GM15510 (cell line): ENCODE data around the gene RNF214.

Experiments used
- POLR2A ChIP-seq: IDR thresholded peaks from 3 replicates; pipeline ENCODE4 v1.6.1; 2011; ENCODE audit warnings: borderline replicate concordance; ENCODE audit not compliant: insufficient read length; ENCODE audit errors: extremely low read depth

Gene RNF214

DNA sequence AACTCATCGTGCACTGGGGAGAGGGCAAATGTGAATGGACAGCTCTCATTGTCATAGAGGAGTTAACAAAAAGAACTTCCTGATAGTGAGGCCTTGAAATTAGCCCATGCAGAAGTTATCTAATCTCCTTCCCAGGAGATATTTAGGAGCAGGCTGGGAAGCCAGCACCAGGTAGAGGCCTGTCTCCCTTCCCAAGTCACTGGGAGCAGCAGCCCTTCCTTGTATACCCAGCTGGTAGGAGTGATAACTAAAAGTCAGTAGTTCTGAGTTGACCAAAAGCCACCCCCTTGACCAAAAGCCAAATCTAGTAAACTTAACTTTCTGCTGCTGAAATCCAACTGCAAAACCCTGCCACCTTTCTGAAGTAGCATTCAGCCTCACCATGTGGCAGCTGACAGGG, 57.3 kb downstream of the RNF214 start:
- no peak for TF ChIP-seq POLR2A

DNA sequence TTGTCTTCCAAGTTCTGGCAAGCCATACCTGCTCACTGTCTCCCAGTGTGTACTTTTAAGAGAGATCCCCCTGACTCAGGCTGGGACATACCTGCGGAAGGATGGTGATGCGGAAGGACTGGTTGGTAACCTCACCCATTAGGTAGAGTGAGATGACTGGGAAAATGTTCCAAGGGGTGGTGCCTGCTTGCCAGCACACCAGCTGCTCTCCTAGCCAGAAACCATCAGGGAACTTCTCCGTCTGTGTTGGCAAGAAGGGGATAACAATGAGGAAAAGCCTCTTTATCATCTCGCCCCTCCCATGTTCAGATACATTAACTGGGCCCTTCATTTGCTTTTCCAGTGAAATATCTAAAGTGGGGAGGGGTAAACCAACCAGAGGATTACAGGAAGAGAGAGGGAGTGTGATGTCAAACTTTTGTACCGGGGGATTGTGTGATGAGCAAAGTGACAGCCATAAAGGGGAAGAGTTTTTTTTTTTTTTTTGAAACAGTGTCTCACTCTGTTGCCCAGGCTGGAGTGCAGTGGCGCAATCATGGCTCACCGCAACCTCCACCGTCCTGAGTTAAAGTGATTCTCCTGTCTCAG, 58.4 kb downstream of the RNF214 start, which contains the start of gene BACE1-AS:
BACE1-AS (plus strand) TSS at position 538 of the 588 bp plus-strand sequence.
- no peak for TF ChIP-seq POLR2A

DNA sequence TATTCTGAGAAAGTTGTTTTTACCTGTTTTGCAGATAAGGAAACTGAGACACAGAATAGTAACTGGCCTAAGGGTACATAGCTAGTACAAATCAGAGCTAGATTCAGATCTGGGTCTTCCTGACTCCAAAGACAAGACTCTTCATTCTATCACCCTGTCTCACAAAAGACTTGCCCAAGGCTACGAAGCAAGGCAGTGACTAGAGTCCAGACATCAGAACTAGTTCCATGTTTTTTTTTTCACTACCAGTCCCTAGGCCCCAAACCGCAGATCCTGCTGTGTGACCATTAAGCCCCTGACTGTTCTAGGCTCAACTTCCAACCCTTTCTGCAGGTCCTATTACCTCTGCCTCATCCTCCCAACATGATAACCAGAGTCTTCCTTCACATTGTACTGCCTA, 60.1 kb downstream of the RNF214 start:
- TF ChIP-seq POLR2A: no peak

DNA sequence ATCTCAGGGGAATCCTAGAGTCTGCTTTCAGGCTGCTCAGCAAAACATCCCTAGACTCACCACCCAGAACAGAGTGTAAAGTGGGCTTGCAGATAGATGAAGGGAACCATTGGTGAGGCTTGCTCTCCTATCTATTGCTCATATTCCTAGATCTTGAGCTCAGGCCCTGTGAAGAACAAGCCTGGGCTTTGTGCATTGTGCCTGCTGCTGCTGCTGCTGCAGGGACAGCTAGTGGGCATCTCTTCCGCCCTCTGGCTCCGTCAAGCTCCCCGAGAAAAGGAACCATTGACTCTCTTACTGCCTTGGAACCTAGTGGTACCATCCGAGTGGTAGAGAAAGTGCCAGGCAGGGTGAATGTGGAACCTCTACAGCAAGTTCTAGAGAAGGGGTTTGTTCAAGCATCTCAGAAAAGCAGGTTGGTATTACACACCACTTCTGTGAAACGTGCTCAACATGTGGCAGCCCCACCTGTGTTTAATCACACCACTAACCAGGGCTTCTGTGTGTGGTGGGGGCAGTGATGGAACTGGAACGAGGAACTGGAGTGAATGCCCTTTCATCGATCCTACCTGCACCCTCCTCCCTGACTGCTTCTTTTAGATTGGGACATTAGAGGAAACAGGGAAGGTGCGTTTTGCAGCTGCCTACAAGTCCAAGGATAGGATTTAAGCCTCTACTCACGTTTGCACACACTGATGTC, 63.1 kb downstream of the RNF214 start:
- no peak for TF ChIP-seq POLR2A

DNA sequence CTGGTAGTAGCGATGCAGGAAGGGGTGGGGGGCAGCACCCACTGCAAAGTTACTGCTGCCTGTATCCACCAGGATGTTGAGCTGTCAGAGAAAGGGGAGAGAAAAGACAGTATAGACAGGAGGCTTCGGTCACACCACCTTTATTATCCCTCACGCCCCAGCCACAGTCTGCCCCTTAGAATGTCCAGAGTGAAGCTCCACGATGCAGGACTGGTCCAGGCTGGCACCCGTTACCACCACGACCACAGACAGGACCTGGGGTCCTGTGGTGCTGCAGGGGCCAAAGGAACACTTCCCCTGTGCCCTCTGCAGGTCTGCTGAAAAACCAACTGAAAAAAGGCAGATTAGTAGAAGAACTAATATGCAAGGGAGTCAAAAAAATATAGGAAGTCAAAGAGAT, 64.4 kb downstream of the RNF214 start:
- TF ChIP-seq POLR2A: no peak

DNA sequence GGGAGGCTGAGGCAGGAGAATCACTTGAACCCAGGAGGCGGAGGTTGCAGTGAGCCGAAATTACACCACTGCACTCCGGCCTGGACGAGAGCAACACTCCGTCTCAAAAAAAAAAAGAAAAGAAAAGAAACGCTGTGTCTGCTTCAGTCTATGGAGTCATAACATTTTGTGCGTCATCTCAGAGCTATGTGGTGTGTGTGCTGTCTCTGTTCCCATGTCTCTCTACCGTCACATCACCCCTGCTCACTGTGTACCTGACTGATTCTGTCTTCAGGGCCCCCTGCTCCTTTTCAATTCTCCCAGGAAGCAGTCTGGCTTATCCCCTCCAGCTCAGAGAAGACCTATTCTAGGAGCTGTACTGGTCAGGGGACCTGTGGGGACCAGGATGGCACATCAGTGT, 65.7 kb downstream of the RNF214 start:
- TF ChIP-seq POLR2A: no peak

DNA sequence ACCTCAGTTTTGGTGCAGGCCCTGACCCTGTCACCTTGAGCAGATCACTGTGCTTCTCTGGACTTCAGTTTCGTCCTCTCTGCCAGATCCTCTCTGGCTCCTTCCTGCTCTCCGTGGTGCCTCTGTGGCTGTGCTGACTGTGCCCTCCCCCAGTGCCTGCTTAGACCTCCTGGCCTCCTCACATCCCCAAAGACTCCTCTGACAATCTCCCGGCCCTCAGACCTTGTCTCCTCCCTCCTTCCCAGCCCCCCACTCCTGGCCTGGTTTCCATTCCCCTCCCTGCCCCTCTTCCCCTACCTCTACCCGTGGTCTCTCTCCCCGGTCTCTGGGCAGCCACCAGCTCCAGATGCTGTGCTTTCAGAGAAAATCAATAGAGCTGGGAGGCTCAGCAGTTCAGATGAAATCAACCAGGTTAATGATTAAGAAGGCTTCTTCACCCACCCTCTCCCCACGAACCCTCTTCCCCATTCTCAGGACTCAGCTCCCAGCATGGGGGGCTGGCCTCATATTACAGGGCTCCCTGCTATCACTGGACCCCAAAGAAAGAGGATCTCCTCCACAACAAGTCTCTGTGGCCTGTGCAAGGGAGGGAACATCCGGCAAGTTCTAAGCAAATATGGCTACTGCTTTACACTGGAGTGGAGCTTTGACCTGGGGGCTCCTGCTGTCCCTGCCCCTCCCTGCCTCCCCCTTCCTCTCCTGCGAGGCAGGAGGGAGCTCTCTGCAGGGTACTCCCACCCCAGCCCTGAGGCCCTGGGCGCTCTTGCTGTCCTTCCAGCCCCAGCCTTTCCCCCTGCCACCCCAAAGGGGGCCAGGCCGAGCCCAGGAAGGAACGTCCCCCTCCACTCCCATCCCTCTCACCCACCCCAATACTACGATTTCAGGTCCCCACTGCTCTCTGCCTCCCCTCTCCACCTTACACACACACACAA, 67.1 kb downstream of the RNF214 start:
- TF ChIP-seq POLR2A: no peak

DNA sequence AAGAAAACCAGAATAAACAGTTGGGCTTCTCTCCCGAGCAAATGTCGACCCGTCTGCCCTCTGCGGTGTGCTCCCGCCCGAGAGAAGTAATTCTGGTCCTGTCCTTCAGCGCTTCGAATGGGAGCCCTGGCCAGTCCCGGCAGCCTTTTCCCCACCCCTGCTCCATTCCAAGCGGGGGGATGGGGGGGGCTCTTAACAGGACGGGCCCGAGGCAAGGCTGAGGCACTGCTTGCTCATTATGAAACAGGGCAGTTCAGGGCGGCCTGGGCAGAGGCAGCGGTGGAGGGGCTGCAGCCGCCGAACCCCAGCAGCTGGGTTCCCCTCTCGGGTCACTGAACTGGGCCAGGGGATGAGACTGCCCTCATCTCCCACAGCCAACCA, 67.8 kb downstream of the RNF214 start:
- TF ChIP-seq POLR2A: no peak

DNA sequence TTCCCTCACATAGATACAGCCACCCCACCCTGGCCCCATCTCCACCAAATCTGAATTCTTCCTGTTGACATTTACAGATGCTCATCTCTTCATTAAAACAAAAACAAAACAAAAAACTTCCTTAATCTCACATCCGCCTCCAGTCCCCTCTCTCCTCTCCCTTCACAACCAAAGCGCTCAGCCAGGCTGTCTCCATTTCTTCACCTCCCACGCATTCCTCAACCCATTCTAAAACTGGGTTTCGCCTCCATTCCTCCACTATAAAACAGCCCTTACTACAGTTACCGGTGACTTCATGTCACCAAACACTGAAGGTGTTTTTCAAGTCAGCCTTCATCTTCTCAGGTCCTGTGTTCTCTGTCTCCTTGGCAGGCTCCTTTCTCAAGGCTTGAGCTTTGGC, 68.3 kb downstream of the RNF214 start:
- no peak for TF ChIP-seq POLR2A

DNA sequence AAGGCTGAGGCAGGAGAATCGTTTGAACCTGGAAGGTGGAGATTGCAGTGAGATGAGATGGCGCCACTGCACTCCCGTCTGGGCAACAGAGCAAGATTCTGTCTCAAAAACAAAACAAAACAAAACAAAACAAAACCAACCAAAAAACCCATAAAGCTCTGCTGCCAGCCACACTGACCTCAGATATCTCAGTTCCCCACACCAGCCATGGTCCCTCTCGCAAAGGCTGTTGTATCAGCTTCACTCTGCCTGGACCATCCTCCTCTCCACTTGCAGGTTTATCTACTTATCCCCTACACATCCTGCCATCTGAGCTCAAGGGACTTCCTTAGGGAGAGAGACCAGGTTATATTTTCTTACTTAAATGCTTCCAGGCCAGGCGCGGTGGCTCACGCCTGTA, 69.8 kb downstream of the RNF214 start:
- no peak for TF ChIP-seq POLR2A

DNA sequence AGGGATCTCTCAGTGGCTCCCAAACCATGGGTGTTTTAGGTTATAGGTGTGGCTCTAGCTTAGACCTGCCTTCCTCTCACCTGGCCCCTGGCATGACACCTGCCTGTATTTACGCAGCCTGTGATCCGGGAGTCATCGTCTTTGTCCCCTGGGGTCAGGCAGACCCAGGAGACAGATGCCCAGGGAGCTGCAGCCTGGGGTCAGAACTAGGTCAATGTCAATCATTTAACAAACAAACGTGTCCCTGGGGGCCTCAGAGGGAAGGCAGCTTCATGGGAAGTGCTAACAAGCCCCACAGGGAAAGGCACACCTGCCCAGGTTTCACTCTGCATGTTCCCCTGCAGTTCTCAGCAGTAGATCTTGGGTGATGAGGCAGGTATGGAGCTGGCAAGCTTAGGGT, 70.6 kb downstream of the RNF214 start:
- TF ChIP-seq POLR2A: no peak

DNA sequence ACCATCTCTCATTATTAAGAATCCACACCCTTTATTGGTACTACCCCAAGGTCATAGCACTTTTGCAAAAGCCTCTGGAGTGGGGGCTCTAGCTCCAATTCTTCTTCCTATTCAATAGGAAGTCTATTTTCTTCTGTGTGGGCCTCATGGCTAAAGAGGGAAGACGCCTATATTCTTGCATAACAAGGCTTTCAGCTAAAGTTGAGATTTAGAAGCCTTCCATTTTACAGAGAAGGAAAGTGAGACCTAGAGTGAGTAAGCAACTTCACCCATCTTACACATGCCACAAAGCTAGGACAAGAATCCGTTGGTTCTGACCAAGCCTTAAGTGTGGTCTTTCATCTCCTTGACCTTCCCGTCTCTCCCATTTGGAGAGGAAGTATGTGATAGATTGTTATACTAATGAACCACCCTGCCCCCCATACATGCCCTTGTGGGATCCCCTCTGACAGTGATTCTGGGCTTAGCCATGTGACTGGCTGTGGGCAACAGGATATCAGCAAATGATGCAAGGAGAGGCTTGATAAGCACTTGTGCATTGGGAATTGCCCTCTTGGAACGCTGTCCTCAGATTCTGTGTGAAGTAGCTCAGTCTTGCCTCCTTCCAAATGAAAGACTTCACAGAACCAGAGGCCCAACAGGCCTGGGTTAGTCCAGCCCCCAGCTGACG, 71.3 kb downstream of the RNF214 start:
- TF ChIP-seq POLR2A: no peak

DNA sequence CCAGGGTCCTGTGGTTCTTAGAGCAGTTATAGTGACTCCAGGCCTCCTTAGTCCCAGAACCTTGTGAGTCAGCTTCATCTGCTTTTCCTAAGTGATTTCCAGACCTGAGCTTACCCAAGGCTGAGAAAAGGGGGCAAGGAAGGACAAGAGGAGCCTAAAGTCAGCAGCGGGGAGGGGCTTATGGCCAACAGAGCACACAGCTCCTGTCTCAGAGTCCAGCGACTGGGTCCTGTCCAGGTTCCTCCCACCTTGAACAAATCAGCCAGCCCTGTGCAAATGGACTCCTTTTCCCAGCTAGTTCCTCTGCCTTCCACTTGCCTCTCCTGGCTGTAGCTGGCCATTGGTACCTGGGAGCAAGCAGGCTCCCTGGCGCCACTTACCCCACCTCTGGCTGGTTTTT, 72.7 kb downstream of the RNF214 start:
- no peak for TF ChIP-seq POLR2A

DNA sequence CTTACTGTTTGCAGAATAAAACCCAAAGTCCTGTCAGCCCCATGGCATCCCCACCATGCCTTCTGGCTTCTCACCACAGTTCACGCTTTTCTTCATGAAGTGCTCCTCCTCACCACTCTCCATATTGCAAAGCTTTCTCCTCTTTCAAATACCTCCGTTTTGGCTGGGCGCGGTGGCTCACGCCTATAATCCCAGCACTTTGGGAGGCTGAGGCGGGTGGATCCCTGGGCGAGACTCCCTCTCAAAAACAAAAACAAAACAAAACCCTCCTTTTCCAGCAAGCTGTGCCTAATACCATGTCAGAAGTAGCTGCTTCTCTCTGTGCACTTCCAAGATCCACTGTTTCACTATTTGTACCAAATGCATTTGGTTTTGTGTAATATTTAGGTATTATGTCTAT, 76.8 kb downstream of the RNF214 start:
- no peak for TF ChIP-seq POLR2A

DNA sequence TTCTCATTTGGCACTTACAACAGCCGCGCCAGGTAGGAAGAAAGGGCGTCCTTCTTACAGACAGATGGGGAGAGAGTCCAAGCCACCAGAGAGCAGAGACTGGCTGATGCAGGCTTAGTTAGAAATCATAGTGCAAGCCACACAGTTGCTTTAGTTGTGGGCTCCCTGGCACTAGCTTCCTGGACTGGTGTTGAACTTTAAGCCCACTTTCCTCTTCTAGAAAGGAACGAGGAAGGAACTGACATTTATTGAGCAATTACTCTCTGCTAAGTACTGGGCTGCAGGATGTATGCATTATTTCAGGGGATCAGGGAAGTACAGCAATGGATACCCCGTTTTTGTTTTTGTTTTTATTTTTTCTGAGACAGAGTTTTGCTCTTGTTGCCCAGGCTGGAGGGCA, 80.6 kb downstream of the RNF214 start:
- TF ChIP-seq POLR2A: no peak
